PC-3 (cell line): ENCODE data around the gene CYBRD1.
"Not testable (repeated sequence)": the region's sequence is repeated elsewhere in the genome, so short reads cannot be mapped to it uniquely, and the experiment has no call there.

Experiments used
- EZH2phosphoT487 ChIP-seq: fragments of 300-600 bp; sonication (generic); IDR thresholded peaks from 2 replicates; pipeline ENCODE4 v1.6.1; 2018; ENCODE audit warnings: mild to moderate bottlenecking, antibody characterized with exemption, low read length, borderline replicate concordance
- TF ChIP-seq, protein P1 (sequence below): fragments of 300-600 bp; sonication (generic); conservative IDR thresholded peaks from 2 replicates; pipeline ENCODE4 v1.5.1; 2017; ENCODE audit warnings: antibody characterized with exemption, low read depth, mild to moderate bottlenecking, low read length

DNA sequence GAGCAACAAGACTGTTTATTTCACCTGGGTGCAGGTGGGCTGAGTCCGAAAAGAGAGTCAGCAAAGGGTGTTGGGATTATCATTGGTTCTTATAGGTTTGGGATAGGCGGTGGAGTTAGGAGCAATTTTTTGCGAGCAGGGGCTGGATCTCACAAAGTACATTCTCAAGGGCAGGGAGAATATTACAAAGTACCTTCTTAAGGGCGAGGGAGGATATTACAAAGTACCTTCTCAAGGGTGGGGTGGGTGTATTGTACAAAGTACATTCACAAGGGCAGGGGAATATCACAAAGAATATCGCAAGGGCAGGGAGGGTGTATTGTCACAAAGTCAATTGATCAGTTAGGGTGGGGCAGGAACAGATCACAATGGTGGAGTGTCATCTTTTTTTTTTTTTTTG is 24.6 kb upstream of the CYBRD1 start:
- TF ChIP-seq, protein P1, sequence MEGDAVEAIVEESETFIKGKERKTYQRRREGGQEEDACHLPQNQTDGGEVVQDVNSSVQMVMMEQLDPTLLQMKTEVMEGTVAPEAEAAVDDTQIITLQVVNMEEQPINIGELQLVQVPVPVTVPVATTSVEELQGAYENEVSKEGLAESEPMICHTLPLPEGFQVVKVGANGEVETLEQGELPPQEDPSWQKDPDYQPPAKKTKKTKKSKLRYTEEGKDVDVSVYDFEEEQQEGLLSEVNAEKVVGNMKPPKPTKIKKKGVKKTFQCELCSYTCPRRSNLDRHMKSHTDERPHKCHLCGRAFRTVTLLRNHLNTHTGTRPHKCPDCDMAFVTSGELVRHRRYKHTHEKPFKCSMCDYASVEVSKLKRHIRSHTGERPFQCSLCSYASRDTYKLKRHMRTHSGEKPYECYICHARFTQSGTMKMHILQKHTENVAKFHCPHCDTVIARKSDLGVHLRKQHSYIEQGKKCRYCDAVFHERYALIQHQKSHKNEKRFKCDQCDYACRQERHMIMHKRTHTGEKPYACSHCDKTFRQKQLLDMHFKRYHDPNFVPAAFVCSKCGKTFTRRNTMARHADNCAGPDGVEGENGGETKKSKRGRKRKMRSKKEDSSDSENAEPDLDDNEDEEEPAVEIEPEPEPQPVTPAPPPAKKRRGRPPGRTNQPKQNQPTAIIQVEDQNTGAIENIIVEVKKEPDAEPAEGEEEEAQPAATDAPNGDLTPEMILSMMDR, result not testable (repeated sequence)
- not testable (repeated sequence) for TF ChIP-seq EZH2phosphoT487
